ES-I3 (cell line): Measurements from ENCODE around the gene PCDH1.

Source experiments
- H3K36me3 ChIP-seq: 2 replicates; pipeline ENCODE4 v1.6.1; 2013; ENCODE audit warnings: mild to moderate bottlenecking, low read length, control low read depth, moderate library complexity; ENCODE audit not compliant: insufficient read depth
- H3K4me1 ChIP-seq: 2 replicates; pipeline ENCODE4 v1.6.1; 2013; ENCODE audit warnings: mild to moderate bottlenecking, control low read depth, low read length; ENCODE audit not compliant: insufficient read depth
- H3K9ac ChIP-seq: 2 replicates; pipeline ENCODE4 v1.6.1; 2013; ENCODE audit warnings: low read depth, mild to moderate bottlenecking, low read length, moderate library complexity
- H3K9me3 ChIP-seq: 2 replicates; pipeline ENCODE4 v1.6.1; 2013; ENCODE audit warnings: mild to moderate bottlenecking, low read length, moderate library complexity; ENCODE audit not compliant: control insufficient read depth, insufficient read depth

PCDH1 gene

DNA sequence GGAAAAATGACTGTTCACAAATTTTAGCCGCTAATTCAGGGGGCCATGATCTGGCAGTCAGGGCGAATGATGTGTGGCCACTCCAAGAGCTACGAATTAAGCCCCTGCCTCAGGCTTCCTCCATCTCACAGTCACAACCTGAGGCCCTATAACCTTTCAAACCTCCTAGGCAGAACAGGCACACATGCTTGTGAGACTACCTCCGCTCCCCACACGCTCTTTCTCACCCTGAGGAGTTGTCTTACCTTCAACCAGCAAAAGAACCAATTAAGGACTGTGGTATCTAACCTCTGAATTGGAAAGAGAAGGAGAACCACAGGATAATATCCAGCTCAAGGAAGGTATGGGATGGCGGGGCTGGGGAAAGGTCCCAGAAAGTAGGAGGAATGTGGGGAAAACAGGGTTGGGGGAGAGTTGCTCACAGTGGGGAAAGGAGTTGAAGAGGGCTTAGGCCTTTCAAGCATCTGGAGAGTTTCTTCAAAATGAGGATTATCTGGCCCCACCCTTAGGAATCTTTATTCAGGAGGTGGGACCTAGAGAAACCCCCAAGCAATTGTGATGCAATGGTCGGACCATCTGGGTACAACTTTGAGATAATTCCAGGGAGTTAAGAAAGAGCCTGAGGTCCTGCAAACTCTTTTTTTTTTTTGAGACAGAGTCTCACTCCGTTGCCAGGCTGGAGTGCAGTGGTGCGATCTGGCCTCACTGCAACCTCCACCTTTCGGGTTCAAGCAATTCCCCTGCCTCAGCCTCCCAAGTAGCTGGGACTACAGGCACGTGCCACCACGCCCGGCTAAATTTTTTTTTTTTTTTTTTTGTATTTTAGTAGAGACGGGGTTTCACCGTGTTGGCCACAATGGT, 5.5 kb downstream of the PCDH1 start:
- Histone ChIP-seq H3K9me3 (no peaks in the 10 kb centered on the region), H3K9ac (no peak overlapping the region), H3K36me3 (peaks cover 7% of the 10 kb centered on the region), H3K4me1 (peaks cover 41% of the 10 kb centered on the region)

- H3K36me3 ChIP-seq, result peaks cover 14% of the 10 kb centered on the region
- peaks cover 41% of the 10 kb centered on the region for H3K4me1 ChIP-seq
- no peaks in the 10 kb centered on the region for H3K9me3 ChIP-seq
- H3K9ac ChIP-seq, result no peak overlapping the region
Measured at GRCh38 chr5:141871870-141872269, 6.3 kb downstream of the PCDH1 start.

DNA sequence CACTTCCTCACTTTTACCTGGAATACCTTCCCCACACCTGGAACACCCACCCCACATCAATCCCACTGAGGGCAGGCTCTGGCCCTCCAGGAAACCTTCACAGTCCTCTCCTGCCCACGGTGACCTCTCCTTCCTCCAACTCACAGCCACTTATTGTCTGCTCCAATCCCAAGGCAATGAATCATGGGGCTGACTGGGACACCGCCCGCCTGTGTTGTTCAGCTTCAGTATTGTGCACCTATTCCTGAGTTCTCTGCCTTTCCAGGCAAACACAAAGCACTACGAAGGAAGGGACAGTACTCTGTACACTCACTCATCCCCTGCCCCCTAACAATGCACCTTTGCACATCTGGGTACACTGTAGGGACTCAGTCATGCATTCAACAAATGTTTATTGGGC, 7.3 kb downstream of the PCDH1 start:
- no peak overlapping the region for H3K9ac ChIP-seq
- H3K9me3 ChIP-seq, result no peaks in the 10 kb centered on the region
- H3K36me3 ChIP-seq, result peaks cover 14% of the 10 kb centered on the region
- peaks cover 41% of the 10 kb centered on the region for H3K4me1 ChIP-seq

- peaks cover 41% of the 10 kb centered on the region for H3K4me1 ChIP-seq
- no peak overlapping the region for H3K9ac ChIP-seq
- peaks cover 14% of the 10 kb centered on the region for H3K36me3 ChIP-seq
- H3K9me3 ChIP-seq, result no peaks in the 10 kb centered on the region
Measured at GRCh38 chr5:141870228-141870627, 8.0 kb downstream of the PCDH1 start.

- Histone ChIP-seq H3K9me3 (no peaks in the 10 kb centered on the region), H3K36me3 (peaks cover 14% of the 10 kb centered on the region), H3K9ac (no peak overlapping the region), H3K4me1 (peaks cover 33% of the 10 kb centered on the region)
Measured at GRCh38 chr5:141869514-141869913, 8.7 kb downstream of the PCDH1 start.

GRCh38 chr5:141869040-141869439, 9.2 kb downstream of the PCDH1 start:
- Histone ChIP-seq H3K9me3 (no peaks in the 10 kb centered on the region), H3K9ac (no peak overlapping the region), H3K4me1 (peaks cover 29% of the 10 kb centered on the region), H3K36me3 (peaks cover 14% of the 10 kb centered on the region)

GRCh38 chr5:141868541-141868940, 9.7 kb downstream of the PCDH1 start:
- Histone ChIP-seq H3K9me3 (no peaks in the 10 kb centered on the region), H3K36me3 (peaks cover 14% of the 10 kb centered on the region), H3K9ac (no peak overlapping the region), H3K4me1 (peaks cover 25% of the 10 kb centered on the region)

DNA sequence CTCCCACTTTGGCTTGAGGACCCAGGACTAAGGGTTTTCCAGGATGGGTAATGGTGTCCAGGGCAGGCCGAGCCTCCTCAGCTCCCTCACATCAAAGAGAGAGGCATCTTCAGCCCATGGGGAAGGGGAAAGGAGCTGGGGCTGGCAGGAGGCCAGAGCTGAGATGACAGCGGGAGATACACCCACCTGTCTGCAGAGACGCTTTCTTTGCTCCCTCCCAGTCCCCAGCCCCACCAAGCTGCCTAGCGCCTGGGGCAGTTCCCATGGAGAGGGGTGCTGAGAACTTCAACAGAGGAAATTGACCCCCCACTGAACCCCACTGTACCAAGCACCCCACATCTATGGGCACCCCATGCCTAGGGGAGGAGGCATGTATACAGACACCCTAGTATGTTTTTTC, 10.6 kb downstream of the PCDH1 start:
- no peak overlapping the region for H3K9ac ChIP-seq
- H3K9me3 ChIP-seq, result no peaks in the 10 kb centered on the region
- H3K36me3 ChIP-seq, result peaks cover 14% of the 10 kb centered on the region
- H3K4me1 ChIP-seq, result peaks cover 21% of the 10 kb centered on the region

- Histone ChIP-seq H3K4me1 (peaks cover 16% of the 10 kb centered on the region), H3K36me3 (peaks cover 14% of the 10 kb centered on the region), H3K9ac (no peak overlapping the region), H3K9me3 (no peaks in the 10 kb centered on the region)
Measured at GRCh38 chr5:141867139-141867538, 11.1 kb downstream of the PCDH1 start.

GRCh38 chr5:141866096-141866495, 12.1 kb downstream of the PCDH1 start:
- H3K36me3 ChIP-seq, result peaks cover 14% of the 10 kb centered on the region

GRCh38 chr5:141865406-141865805, 12.8 kb downstream of the PCDH1 start:
- peaks cover 7% of the 10 kb centered on the region for H3K4me1 ChIP-seq
- H3K9me3 ChIP-seq, result no peaks in the 10 kb centered on the region
- H3K36me3 ChIP-seq, result peaks cover 14% of the 10 kb centered on the region

More at GRCh38 chr5:141866096-141866495, 12.1 kb downstream of the PCDH1 start:
- Histone ChIP-seq H3K4me1 (peaks cover 14% of the 10 kb centered on the region), H3K9ac (no peak overlapping the region), H3K9me3 (no peaks in the 10 kb centered on the region)

GRCh38 chr5:141864371-141865370, 13.5 kb downstream of the PCDH1 start:
- Histone ChIP-seq H3K4me1 (peaks cover under 1% of the 10 kb centered on the region; the same call in 1 of the 2 replicates), H3K9me3 (no peaks in the 10 kb centered on the region), H3K9ac (no peak overlapping the region), H3K36me3 (peaks cover 14% of the 10 kb centered on the region)

More at GRCh38 chr5:141865406-141865805, 12.8 kb downstream of the PCDH1 start:
- H3K9ac ChIP-seq, result no peak overlapping the region

DNA sequence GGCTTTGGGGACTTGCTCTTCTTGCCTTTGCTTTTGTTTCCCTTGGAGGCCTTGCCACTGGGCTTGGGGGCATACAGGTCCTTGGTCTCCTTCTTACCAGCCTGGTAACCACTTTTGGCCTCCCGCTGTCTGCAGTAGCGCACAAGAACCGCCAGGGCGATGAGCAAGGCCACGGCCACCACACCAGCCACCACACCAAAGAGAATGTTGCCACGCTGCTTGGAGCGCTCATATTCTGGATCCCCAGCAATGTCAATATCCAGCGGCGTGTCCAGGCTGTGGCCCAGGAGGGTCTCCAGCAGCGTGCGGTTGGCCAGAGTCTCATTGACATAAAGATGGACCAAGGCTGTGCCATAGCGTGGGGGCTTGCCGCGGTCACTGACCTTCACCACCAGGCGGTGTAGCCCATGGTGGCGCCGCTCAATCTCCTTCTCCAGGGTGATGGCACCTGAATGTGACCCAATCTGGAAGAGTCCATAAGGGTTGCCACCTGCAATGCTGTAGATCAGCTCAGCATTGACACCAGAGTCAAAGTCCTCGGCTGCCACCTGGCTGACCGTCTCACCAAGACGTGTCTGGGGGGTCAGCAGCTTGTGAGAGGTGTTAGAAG, 14.5 kb downstream of the PCDH1 start:
- Histone ChIP-seq H3K4me1 (peaks cover 5% of the 10 kb centered on the region; the same call in 1 of the 2 replicates), H3K36me3 (peaks cover 14% of the 10 kb centered on the region), H3K9me3 (no peaks in the 10 kb centered on the region), H3K9ac (no peak overlapping the region)

DNA sequence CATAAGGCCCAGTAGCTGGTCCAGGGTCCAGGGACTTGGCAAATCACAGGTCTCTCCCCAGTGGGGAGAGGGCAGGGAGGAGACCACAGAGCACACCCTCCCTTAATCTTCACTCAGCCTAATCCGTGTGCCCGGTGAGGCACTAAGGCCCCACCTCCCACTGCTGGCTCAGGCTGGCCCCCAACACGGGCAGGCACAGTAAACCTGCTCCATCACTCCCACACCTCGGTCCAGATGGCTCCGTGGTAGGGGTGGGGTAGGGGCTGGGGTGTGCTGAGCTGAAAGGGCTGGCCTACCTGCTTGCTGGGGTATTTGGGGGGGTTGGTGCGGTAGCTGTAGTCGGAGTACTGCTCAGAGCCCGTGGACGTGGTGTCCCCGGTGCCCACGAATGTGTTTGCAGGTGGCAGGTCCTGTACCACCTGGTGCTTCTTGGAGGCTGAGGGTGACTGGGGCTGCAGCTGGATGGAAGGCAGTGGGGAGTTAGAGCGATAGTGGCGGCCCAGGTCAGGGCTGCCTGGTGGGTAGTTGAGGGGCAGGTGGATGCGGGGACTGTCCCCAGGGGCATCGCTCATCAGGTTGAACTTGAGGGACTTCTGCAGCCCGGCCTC, 15.2 kb downstream of the PCDH1 start:
- H3K36me3 ChIP-seq, result peaks cover 10% of the 10 kb centered on the region
- H3K9ac ChIP-seq, result no peak overlapping the region
- peaks cover 11% of the 10 kb centered on the region; the same call in 1 of the 2 replicates for H3K4me1 ChIP-seq
- no peaks in the 10 kb centered on the region for H3K9me3 ChIP-seq
